Endodermal cell (in vitro differentiated cells): ENCODE data around the gene LCAT. TPM values are rescaled to one million over a fixed set of nuclear protein-coding genes. Genes with fewer than 3 reads are reported as not detected.

Source experiments
- DNase-seq: peaks from one replicate; pipeline ENCODE4 v3.0.0-alpha.2; 2017
- H3K27ac ChIP-seq: 2 replicates; pipeline ENCODE4 v1.5.1; 2013; ENCODE audit warnings: mild to moderate bottlenecking, low read depth, low read length, moderate library complexity
- H3K27me3 ChIP-seq: 2 replicates; pipeline ENCODE4 v1.6.1; 2013; ENCODE audit warnings: mild to moderate bottlenecking, low read length, moderate library complexity; ENCODE audit not compliant: insufficient read depth, control insufficient read depth, poor library complexity, severe bottlenecking
- H3K36me3 ChIP-seq: 2 replicates; pipeline ENCODE4 v1.7.0; 2013; ENCODE audit warnings: mild to moderate bottlenecking, low read length, moderate library complexity; ENCODE audit not compliant: control insufficient read depth, insufficient read depth
- H3K4me1 ChIP-seq: one replicate; pipeline ENCODE4 v1.7.0; 2013; ENCODE audit warnings: low read length; ENCODE audit not compliant: control insufficient read depth, insufficient read depth
- H3K4me3 ChIP-seq: 2 replicates; pipeline ENCODE4 v1.5.1; 2013; ENCODE audit warnings: mild to moderate bottlenecking, low read length, moderate library complexity
- H3K9ac ChIP-seq: 2 replicates; pipeline ENCODE4 v1.6.1; 2013; ENCODE audit warnings: mild to moderate bottlenecking, low read length, moderate library complexity; ENCODE audit not compliant: poor library complexity, severe bottlenecking; ENCODE audit errors: extremely low read depth
- H3K9me3 ChIP-seq: 2 replicates; pipeline ENCODE4 v1.6.1; 2013; ENCODE audit warnings: mild to moderate bottlenecking, low read length, moderate library complexity; ENCODE audit not compliant: control insufficient read depth
- H3K27ac Mint-ChIP-seq: 2 replicates; pipeline ENCODE4 v1.8.0; 2020; ENCODE audit warnings: mixed read lengths
- H3K27me3 Mint-ChIP-seq: 2 replicates; pipeline ENCODE4 v1.8.0; 2021; ENCODE audit warnings: mild to moderate bottlenecking, mixed read lengths; ENCODE audit not compliant: insufficient read depth
- H3K36me3 Mint-ChIP-seq: 2 replicates; pipeline ENCODE4 v1.8.0; 2020; ENCODE audit warnings: low read depth, mixed read lengths
- H3K4me1 Mint-ChIP-seq: 2 replicates; pipeline ENCODE4 v1.8.0; 2020; ENCODE audit warnings: mixed read lengths
- H3K4me3 Mint-ChIP-seq: 2 replicates; pipeline ENCODE4 v1.8.0; 2020; ENCODE audit warnings: mild to moderate bottlenecking, moderate library complexity, mixed read lengths
- H3K9me3 Mint-ChIP-seq: 2 replicates; pipeline ENCODE4 v1.8.0; 2020; ENCODE audit warnings: mild to moderate bottlenecking, mixed read lengths
- CTCF ChIP-seq: fragments of 200-600 bp; sonication (generic); conservative IDR thresholded peaks from 2 replicates; pipeline ENCODE4 v1.5.0; 2021; ENCODE audit warnings: antibody characterized with exemption, mild to moderate bottlenecking
- WGBS, 2 experiments: methylation state at CpG; one replicate each; pipeline versions ENCODE4 v1.1.5 to v1.1.7; 2013; ENCODE audit warnings: missing lambda C conversion rate in 2 of 2, mixed read lengths in 1 of 2; ENCODE audit not compliant: insufficient coverage in 1 of 2, insufficient read length in 1 of 2; 5-methylcytosine and 5-hydroxymethylcytosine counted together
- total RNA-seq, 2 donors: library from RNA; stranded (reverse); fragmentation: NEBNext Ultra II Directional in 1 of 2; extraction: Animal tissue kit (Norgen Biotek cat#: 25700) in 1 of 2; gene quantifications; 2 replicates in 1 of 2; 3 replicates in 1 of 2; pipeline ENCODE4 v1.2.1, GENCODE V29; 2021

Gene LCAT
- total RNA-seq, 2 donors from 2014 or later, result 8.4 to 14.3 TPM

- Histone ChIP-seq H3K27me3 (no peaks in the 10 kb centered on the region), H3K9ac (no peak overlapping the region), H3K4me1 (no peaks in the 10 kb centered on the region), H3K4me3 (no peak overlapping the region), H3K36me3 (peaks cover 15% of the 10 kb centered on the region), H3K27ac (no peak overlapping the region), H3K9me3 (no peaks in the 10 kb centered on the region)
- Mint-ChIP-seq H3K4me3 (no peak overlapping the region), H3K4me1 (peaks cover 24% of the 10 kb centered on the region), H3K27me3 (no peaks in the 10 kb centered on the region), H3K27ac (no peak overlapping the region), H3K9me3 (no peaks in the 10 kb centered on the region), H3K36me3 (peaks cover 18% of the 10 kb centered on the region)
- TF ChIP-seq CTCF, result no peak
- DNase-seq, result no peak
- 96 to 97% methylated on average over 3 to 4 of the region's 4 CpGs for WGBS, 2 experiments
These were observed 11.5 kb downstream of the LCAT start for GRCh38 chr16:67932462-67932840.

- peak; percentile 68 for TF ChIP-seq CTCF
- no peak within 1 kb of the TSS for H3K4me3 ChIP-seq
- Mint-ChIP-seq H3K9me3 (no peaks in the 10 kb centered on the region), H3K27ac (peak within 1 kb of the TSS; percentile 55), H3K4me1 (peaks cover 20% of the 10 kb centered on the region), H3K27me3 (no peaks in the 10 kb centered on the region), H3K4me3 (no peak within 1 kb of the TSS), H3K36me3 (peaks cover 18% of the 10 kb centered on the region)
- no peak within 1 kb of the TSS for H3K9ac ChIP-seq
- peaks cover 15% of the 10 kb centered on the region for H3K36me3 ChIP-seq
- no peaks in the 10 kb centered on the region for H3K9me3 ChIP-seq
- no peaks in the 10 kb centered on the region for H3K27me3 ChIP-seq
- H3K4me1 ChIP-seq, result no peaks in the 10 kb centered on the region
- WGBS, 2 experiments, result 94 to 95% methylated on average over 13 to 15 of the region's 15 CpGs
- H3K27ac ChIP-seq, result no peak within 1 kb of the TSS
- DNase-seq, result peak; percentile 81
These were observed 12.0 kb downstream of the LCAT start, which contains the start of gene CTRL for GRCh38 chr16:67931712-67932461. Gene CTRL, minus strand, starts transcription at chr16:67931862. Its CDS starts 10 bp downstream, at chr16:67931852.

GRCh38 chr16:67930678-67931211 is 13.2 kb downstream of the LCAT start:
- Histone ChIP-seq H3K9ac (no peak overlapping the region), H3K27me3 (no peaks in the 10 kb centered on the region), H3K27ac (no peak overlapping the region), H3K9me3 (no peaks in the 10 kb centered on the region), H3K4me3 (no peak overlapping the region), H3K4me1 (no peaks in the 10 kb centered on the region), H3K36me3 (peaks cover 15% of the 10 kb centered on the region)
- Mint-ChIP-seq H3K4me3 (no peak overlapping the region), H3K4me1 (peaks cover 19% of the 10 kb centered on the region), H3K27me3 (no peaks in the 10 kb centered on the region), H3K27ac (no peak overlapping the region), H3K36me3 (peaks cover 18% of the 10 kb centered on the region), H3K9me3 (no peaks in the 10 kb centered on the region)
- WGBS, 2 experiments, result 93 to 96% methylated on average over 9 to 17 of the region's 17 CpGs
- no peak for DNase-seq
- TF ChIP-seq CTCF, result no peak
